ENCODE results near the gene WEE1.
A peak's percentile ranks its signal among the peaks of the same experiment; 100 is the strongest.
"Not testable (repeated sequence)": the region's sequence is repeated elsewhere in the genome, so short reads cannot be mapped to it uniquely, and the experiment has no call there.

WEE1 gene

GRCh38 chr11:9600644-9601036 lies 27.2 kb downstream of the WEE1 start:
- DNase-seq = no peak

GRCh38 chr11:9601037-9601875 lies 27.8 kb downstream of the WEE1 start:
- DNase-seq = peak in 1 of 2 experiments; percentile 17

GRCh38 chr11:9601876-9602199 lies 28.4 kb downstream of the WEE1 start:
- DNase-seq = no peak

GRCh38 chr11:9603214-9603613 lies 29.7 kb downstream of the WEE1 start:
- not testable (repeated sequence) for DNase-seq

GRCh38 chr11:9604134-9604533 lies 30.7 kb downstream of the WEE1 start:
- DNase-seq = no peak

GRCh38 chr11:9605742-9606141 lies 32.3 kb downstream of the WEE1 start:
- no peak for DNase-seq

- peak in 1 of 2 experiments; percentile 9 for DNase-seq
Observed at GRCh38 chr11:9606809-9607510, 33.5 kb downstream of the WEE1 start.

- DNase-seq = no peak
Observed at GRCh38 chr11:9607511-9607899, 34.0 kb downstream of the WEE1 start.

- DNase-seq = no peak
Observed at GRCh38 chr11:9609002-9609759, 35.7 kb downstream of the WEE1 start.

GRCh38 chr11:9609841-9610240 lies 36.4 kb downstream of the WEE1 start:
- DNase-seq = no peak

- peak; percentile 85 to 87 for DNase-seq
Observed at GRCh38 chr11:9613118-9613829, 39.8 kb downstream of the WEE1 start.

- peak; percentile 61 to 62 for DNase-seq
Observed at GRCh38 chr11:9613830-9614762, 40.6 kb downstream of the WEE1 start.

GRCh38 chr11:9615031-9615451 lies 41.6 kb downstream of the WEE1 start:
- no peak for DNase-seq

GRCh38 chr11:9616042-9616675 lies 42.7 kb downstream of the WEE1 start:
- DNase-seq = no peak

- DNase-seq = no peak
Observed at GRCh38 chr11:9616858-9617257, 43.4 kb downstream of the WEE1 start.

- no peak for DNase-seq
Observed at GRCh38 chr11:9617940-9618339, 44.5 kb downstream of the WEE1 start.

GRCh38 chr11:9619004-9619403 lies 45.5 kb downstream of the WEE1 start:
- no peak for DNase-seq

- DNase-seq = no peak
Observed at GRCh38 chr11:9619971-9620370, 46.5 kb downstream of the WEE1 start.

- DNase-seq = not testable (repeated sequence)
Observed at GRCh38 chr11:9622353-9622752, 48.9 kb downstream of the WEE1 start.

- not testable (repeated sequence) for DNase-seq
Observed at GRCh38 chr11:9623053-9623452, 49.6 kb downstream of the WEE1 start.

- no peak for DNase-seq
Observed at GRCh38 chr11:9624448-9624847, 51.0 kb downstream of the WEE1 start.
